SU-DHL-6 (cell line): ENCODE results near the gene KRTAP7-1.

Experiments used
- H2AFZ ChIP-seq: fragments of 200-600 bp; sonication (generic); 2 replicates; pipeline ENCODE4 v1.6.1; 2014; ENCODE audit warnings: low read depth, mild to moderate bottlenecking, moderate library complexity, mixed read lengths, antibody characterized with exemption, low read length; ENCODE audit not compliant: severe bottlenecking
- H3F3A ChIP-seq: fragments of 200-600 bp; shearing (Covaris generic); 2 replicates; pipeline ENCODE4 v1.6.0; 2016; ENCODE audit warnings: antibody characterized with exemption, mild to moderate bottlenecking; ENCODE audit not compliant: insufficient read depth
- H3K27ac ChIP-seq: fragments of 200-600 bp; sonication (generic); 2 replicates; pipeline ENCODE4 v1.5.1; 2016; ENCODE audit warnings: low read depth, mild to moderate bottlenecking, low read length, moderate library complexity, mixed read lengths
- H3K27me3 ChIP-seq: fragments of 200-600 bp; sonication (generic), shearing (Covaris generic); 2 replicates; pipeline ENCODE4 v1.6.0; 2014; ENCODE audit warnings: mild to moderate bottlenecking, low read length
- H3K36me3 ChIP-seq: fragments of 200-600 bp; sonication (generic); 2 replicates; pipeline ENCODE4 v1.6.1; 2014; ENCODE audit warnings: mild to moderate bottlenecking, low read length, mixed read lengths
- H3K4me2 ChIP-seq: fragments of 300-600, 200-600 bp; shearing (Covaris generic), sonication (generic); 2 replicates; pipeline ENCODE4 v1.6.0; 2014; ENCODE audit warnings: low read length, low read depth, mild to moderate bottlenecking; ENCODE audit not compliant: poor library complexity, severe bottlenecking
- H3K4me3 ChIP-seq: fragments of 200-600 bp; sonication (generic); 2 replicates; pipeline ENCODE4 v1.5.1; 2014; ENCODE audit warnings: antibody characterized with exemption, low read length, mild to moderate bottlenecking, mixed read lengths; ENCODE audit not compliant: insufficient read depth, poor library complexity, severe bottlenecking
- H3K79me2 ChIP-seq: fragments of 200-600 bp; sonication (generic); 2 replicates; pipeline ENCODE4 v1.6.1; 2014; ENCODE audit warnings: mild to moderate bottlenecking, low read length, moderate library complexity; ENCODE audit not compliant: insufficient read depth
- H3K9ac ChIP-seq: fragments of 200-600 bp; sonication (generic); 2 replicates; pipeline ENCODE4 v1.7.0; 2014; ENCODE audit warnings: mild to moderate bottlenecking, low read length
- H3K9me2 ChIP-seq: fragments of 200-600 bp; sonication (generic); replicated peaks from 2 replicates; pipeline ENCODE4 v1.6.1; 2014; ENCODE audit warnings: low read length; ENCODE audit not compliant: insufficient read depth
- H3K9me3 ChIP-seq: fragments of 200-600 bp; sonication (generic); 2 replicates; pipeline ENCODE4 v1.6.1; 2014; ENCODE audit warnings: low read length, mixed read lengths; ENCODE audit not compliant: insufficient read depth
- H4K20me1 ChIP-seq: fragments of 200-600 bp; sonication (generic); 2 replicates; pipeline ENCODE4 v1.6.1; 2014; ENCODE audit warnings: low read depth, mild to moderate bottlenecking, antibody characterized with exemption, low read length, moderate library complexity, mixed read lengths
- CTCF ChIP-seq: fragments of 200-600 bp; sonication (generic); IDR thresholded peaks from one replicate; pipeline ENCODE4 v1.5.1; 2017; ENCODE audit warnings: antibody characterized with exemption, mild to moderate bottlenecking, low read length, moderate library complexity; ENCODE audit not compliant: insufficient read depth, poor library complexity, severe bottlenecking
- EZH2phosphoT487 ChIP-seq: fragments of 200-600 bp; sonication (generic), shearing (Covaris generic); conservative IDR thresholded peaks from 2 replicates; pipeline ENCODE4 v1.6.1; 2018; ENCODE audit warnings: mild to moderate bottlenecking, antibody characterized with exemption, low read length, moderate library complexity, mixed read lengths

KRTAP7-1 gene

DNA sequence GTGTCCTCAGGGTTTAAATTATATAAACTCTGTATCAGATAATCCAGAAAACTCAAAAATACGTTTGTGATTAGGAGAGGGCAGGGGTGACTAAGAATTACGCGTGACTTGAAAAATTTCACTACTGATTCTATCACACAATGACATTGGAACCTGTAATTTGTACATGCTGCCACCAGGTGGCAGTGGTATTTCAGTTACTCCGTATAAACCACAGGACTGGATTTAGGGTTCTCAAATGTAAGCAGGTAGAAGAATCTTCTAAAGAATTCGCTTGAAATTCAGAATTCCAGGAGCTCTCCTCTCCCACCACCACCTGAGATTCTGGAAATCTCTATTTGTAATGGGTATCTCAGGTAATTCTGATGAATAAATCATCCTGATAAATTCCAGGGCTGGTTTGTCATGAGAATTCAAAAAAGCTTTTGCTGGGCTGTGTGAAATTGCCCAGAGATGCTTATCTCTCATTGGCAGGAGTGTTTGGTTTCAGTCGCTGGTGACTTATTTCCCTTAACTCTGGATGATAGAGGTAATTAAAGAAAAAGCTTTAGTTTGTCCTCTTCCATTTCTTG, 1.7 kb upstream of the KRTAP7-1 start:
- H2AFZ ChIP-seq = no peak overlapping the region
- H4K20me1 ChIP-seq = no peaks in the 10 kb centered on the region
- H3K9me2 ChIP-seq = no peaks in the 10 kb centered on the region
- no peaks in the 10 kb centered on the region for H3K9me3 ChIP-seq
- no peaks in the 10 kb centered on the region for H3F3A ChIP-seq
- peak; percentile 42 for TF ChIP-seq CTCF
- TF ChIP-seq EZH2phosphoT487 = no peak
- no peak overlapping the region for H3K27ac ChIP-seq
- no peaks in the 10 kb centered on the region for H3K27me3 ChIP-seq
- no peaks in the 10 kb centered on the region for H3K79me2 ChIP-seq
- H3K9ac ChIP-seq = no peak overlapping the region
- H3K4me3 ChIP-seq = no peak overlapping the region
- H3K36me3 ChIP-seq = no peaks in the 10 kb centered on the region
- H3K4me2 ChIP-seq = no peak overlapping the region

DNA sequence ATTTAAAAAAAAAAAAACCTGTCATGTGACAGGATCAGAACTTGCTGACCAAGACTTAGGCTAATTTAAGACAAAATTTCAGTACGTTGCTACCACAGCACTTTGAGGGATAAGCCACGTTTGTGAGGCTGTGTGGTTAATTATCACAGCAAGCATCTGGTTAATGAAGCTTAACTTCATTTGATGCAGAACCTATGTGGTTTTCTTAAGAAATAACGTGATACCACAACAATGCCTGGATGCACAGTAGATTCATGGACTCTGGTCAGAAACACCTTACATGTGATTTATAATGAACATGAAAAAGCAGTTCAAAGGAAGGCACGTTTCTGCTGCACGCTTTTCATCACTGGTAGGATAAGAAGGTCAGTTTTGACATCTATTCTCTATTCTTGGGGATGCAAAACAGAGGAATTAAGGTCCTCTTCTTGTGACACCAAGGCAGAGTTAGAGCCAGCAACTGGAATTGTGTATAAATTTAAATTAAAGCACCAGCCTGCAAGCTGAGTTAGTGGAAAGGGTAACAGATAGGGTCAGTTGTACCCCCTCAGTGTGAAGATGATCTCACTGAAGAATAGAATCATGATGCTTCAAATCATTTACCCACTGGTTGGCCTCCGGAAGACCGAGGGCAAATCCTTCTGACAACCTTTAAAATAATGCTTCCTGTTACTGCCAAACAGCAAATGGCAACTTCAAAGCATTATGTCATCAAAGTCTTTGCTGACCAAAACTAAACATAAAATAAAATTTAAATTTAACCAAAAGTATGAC, 10.5 kb downstream of the KRTAP7-1 start:
- no peaks in the 10 kb centered on the region for H3K27me3 ChIP-seq
- TF ChIP-seq CTCF = no peak
- no peak for TF ChIP-seq EZH2phosphoT487
- H3K9ac ChIP-seq = no peak overlapping the region
- no peak overlapping the region for H3K27ac ChIP-seq
- H3K9me2 ChIP-seq = no peaks in the 10 kb centered on the region
- no peak overlapping the region for H3K4me2 ChIP-seq
- H3K36me3 ChIP-seq = no peaks in the 10 kb centered on the region
- H3K79me2 ChIP-seq = no peaks in the 10 kb centered on the region
- no peak overlapping the region for H3K4me3 ChIP-seq
- H2AFZ ChIP-seq = no peak overlapping the region
- no peaks in the 10 kb centered on the region for H4K20me1 ChIP-seq
- no peaks in the 10 kb centered on the region for H3F3A ChIP-seq
- H3K9me3 ChIP-seq = no peaks in the 10 kb centered on the region

DNA sequence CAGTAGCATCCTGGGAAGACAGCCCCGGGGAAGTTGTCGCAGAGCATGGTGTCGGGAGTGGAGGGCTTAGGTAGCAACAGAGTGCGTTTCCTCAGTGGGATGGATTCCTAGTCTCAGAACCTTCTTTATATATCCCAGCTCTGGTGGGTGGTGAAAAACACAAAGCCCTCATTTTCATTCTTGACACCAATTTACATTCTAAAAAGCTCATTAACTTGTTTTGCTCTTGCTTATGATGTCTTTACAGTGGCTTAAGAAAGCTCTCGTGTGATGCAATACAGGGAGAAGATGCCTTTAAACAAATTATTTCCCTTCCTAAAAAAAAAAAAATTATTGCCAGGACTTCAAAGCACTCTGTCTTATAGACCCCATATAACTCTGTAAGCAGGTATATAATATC, 16.4 kb downstream of the KRTAP7-1 start, which contains the start of gene KRTAP8-1:
TSS of gene KRTAP8-1 (minus strand) at position 101 of the 400 bp plus-strand sequence. CDS start at position 47, 54 bp downstream.
- no peaks in the 10 kb centered on the region for H3K9me2 ChIP-seq
- H3K27ac ChIP-seq = no peak within 1 kb of the TSS
- no peaks in the 10 kb centered on the region for H3K9me3 ChIP-seq
- H2AFZ ChIP-seq = no peak within 1 kb of the TSS
- H3K79me2 ChIP-seq = no peaks in the 10 kb centered on the region
- no peaks in the 10 kb centered on the region for H3K27me3 ChIP-seq
- H3K4me3 ChIP-seq = no peak within 1 kb of the TSS
- H4K20me1 ChIP-seq = no peaks in the 10 kb centered on the region
- H3K4me2 ChIP-seq = no peak within 1 kb of the TSS
- H3K9ac ChIP-seq = no peak within 1 kb of the TSS
- H3F3A ChIP-seq = no peaks in the 10 kb centered on the region
- TF ChIP-seq CTCF (no peak), EZH2phosphoT487 (no peak)
- H3K36me3 ChIP-seq = no peaks in the 10 kb centered on the region
